ENCODE results near the gene RNF186.

Gene RNF186

DNA sequence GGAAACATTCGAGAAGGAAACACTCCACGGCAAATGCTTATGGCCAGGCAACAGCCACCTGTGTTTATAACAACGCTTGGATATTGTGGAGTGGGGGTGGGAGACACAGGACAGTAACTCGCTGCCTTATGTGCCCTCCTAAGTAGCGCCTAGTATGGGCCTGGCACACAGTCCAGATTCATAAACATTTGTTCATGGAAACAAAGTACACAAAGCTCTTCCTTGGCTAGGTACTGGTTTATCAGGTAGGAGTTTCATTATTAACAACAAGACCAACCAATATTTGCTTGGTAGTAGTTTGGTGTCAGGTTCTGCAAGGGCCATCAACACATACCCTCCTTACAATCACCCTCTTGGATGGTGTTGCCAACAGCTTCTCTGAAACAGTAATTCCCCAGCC is 38.8 kb downstream of the RNF186 start:
- TF ChIP-seq NFRKB (IDR thresholded peaks at IDR 0.05) (no peak), SUZ12 (IDR thresholded peaks at IDR 0.05) (no peak), BHLHE40 (IDR thresholded peaks at IDR 0.05; ENCODE audit: borderline replicate concordance) (no peak), HDGF (IDR thresholded peaks at IDR 0.05; ENCODE audit: borderline replicate concordance) (no peak), ELF4 (IDR thresholded peaks at IDR 0.05) (no peak), ZNF384 (IDR thresholded peaks at IDR 0.05) (no peak), L3MBTL2 (conservative IDR thresholded peaks at IDR 0.05) (no peak), FOXA1 (IDR thresholded peaks at IDR 0.05) (no peak), SP1 (IDR thresholded peaks at IDR 0.05) (no peak), LEF1 (IDR thresholded peaks at IDR 0.05; ENCODE audit: borderline replicate concordance) (no peak), FOXM1 (IDR thresholded peaks at IDR 0.05; ENCODE audit: borderline replicate concordance) (no peak), CTBP1 (IDR thresholded peaks at IDR 0.05; ENCODE audit: borderline replicate concordance) (no peak)
- CTCF ChIA-PET: interaction anchor here (1.2 kb wide), 1 partner anchor 15 kb away, joined by 3 read pairs; no protein-coding TSS in a partner anchor
- POLR2A ChIA-PET: no interaction called here
- DNase-seq (ENCODE audit: extremely low spot score): no peak

- no peak for DNase-seq (ENCODE audit: extremely low spot score)
- TF ChIP-seq ZNF384 (IDR thresholded peaks at IDR 0.05) (no peak), ELF4 (IDR thresholded peaks at IDR 0.05) (no peak), FOXA1 (IDR thresholded peaks at IDR 0.05) (no peak), HDGF (IDR thresholded peaks at IDR 0.05; ENCODE audit: borderline replicate concordance) (no peak), FOXK2 (IDR thresholded peaks at IDR 0.05) (no peak), LEF1 (IDR thresholded peaks at IDR 0.05; ENCODE audit: borderline replicate concordance) (no peak), SP1 (IDR thresholded peaks at IDR 0.05) (no peak), L3MBTL2 (conservative IDR thresholded peaks at IDR 0.05) (no peak), NFRKB (IDR thresholded peaks at IDR 0.05) (no peak), FOXM1 (IDR thresholded peaks at IDR 0.05; ENCODE audit: borderline replicate concordance) (no peak), SUZ12 (IDR thresholded peaks at IDR 0.05) (no peak), TARDBP (IDR thresholded peaks at IDR 0.05) (no peak), CTBP1 (IDR thresholded peaks at IDR 0.05; ENCODE audit: borderline replicate concordance) (no peak), ARNT (IDR thresholded peaks at IDR 0.05) (no peak)
- TF ChIP-seq, protein P1, sequence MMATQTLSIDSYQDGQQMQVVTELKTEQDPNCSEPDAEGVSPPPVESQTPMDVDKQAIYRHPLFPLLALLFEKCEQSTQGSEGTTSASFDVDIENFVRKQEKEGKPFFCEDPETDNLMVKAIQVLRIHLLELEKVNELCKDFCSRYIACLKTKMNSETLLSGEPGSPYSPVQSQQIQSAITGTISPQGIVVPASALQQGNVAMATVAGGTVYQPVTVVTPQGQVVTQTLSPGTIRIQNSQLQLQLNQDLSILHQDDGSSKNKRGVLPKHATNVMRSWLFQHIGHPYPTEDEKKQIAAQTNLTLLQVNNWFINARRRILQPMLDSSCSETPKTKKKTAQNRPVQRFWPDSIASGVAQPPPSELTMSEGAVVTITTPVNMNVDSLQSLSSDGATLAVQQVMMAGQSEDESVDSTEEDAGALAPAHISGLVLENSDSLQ (IDR thresholded peaks at IDR 0.05): no peak
- ChIA-PET POLR2A (no interaction called here), CTCF (interaction anchor here (1.2 kb wide), 1 partner anchor 14 kb away, joined by 3 read pairs; no protein-coding TSS in a partner anchor)
Observed at GRCh38 chr1:19775831-19776230, 39.3 kb downstream of the RNF186 start.

DNA sequence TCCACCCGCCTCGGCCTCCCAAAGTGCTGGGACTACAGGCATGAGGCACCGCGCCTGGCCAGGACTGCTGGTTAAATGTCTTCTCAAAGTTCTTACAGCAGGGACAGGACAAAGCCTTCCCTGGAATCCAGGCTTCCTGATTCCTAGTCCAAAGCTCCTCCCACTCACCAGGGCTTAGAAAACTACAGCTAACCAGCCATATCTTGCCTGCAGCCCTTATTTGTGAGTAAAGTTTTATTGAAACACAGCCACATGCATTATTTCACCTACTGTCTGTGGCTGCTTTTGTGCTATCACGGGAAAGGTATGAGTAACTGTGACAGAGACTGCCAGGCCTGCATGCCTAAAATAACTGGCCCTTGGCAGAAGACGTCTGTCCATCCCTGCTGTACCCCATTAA is 39.8 kb downstream of the RNF186 start:
- POLR2A ChIA-PET: no interaction called here
- TF ChIP-seq BHLHE40 (IDR thresholded peaks at IDR 0.05; ENCODE audit: borderline replicate concordance) (no peak), ZNF384 (IDR thresholded peaks at IDR 0.05) (no peak), TARDBP (IDR thresholded peaks at IDR 0.05) (no peak), CTBP1 (IDR thresholded peaks at IDR 0.05; ENCODE audit: borderline replicate concordance) (no peak), SP1 (IDR thresholded peaks at IDR 0.05) (no peak), NFRKB (IDR thresholded peaks at IDR 0.05) (no peak), ELF4 (IDR thresholded peaks at IDR 0.05) (no peak)
- TF ChIP-seq, protein P1 (IDR thresholded peaks at IDR 0.05): no peak
- CTCF ChIA-PET: interaction anchor here (1.2 kb wide), 1 partner anchor 14 kb away, joined by 3 read pairs; no protein-coding TSS in a partner anchor
- DNase-seq (ENCODE audit: extremely low spot score): no peak

- no peak for DNase-seq (ENCODE audit: extremely low spot score)
- POLR2A ChIA-PET: no interaction called here
- CTCF ChIA-PET: no interaction called here
- no peak for TF ChIP-seq TARDBP (IDR thresholded peaks at IDR 0.05)
Observed at GRCh38 chr1:19774180-19774785, 40.8 kb downstream of the RNF186 start.

- CTCF ChIA-PET: no interaction called here
- DNase-seq (ENCODE audit: extremely low spot score): no peak
- POLR2A ChIA-PET: no interaction called here
- no peak for TF ChIP-seq FOXM1 (IDR thresholded peaks at IDR 0.05; ENCODE audit: borderline replicate concordance)
- no peak for TF ChIP-seq CTBP1 (IDR thresholded peaks at IDR 0.05; ENCODE audit: borderline replicate concordance)
- TF ChIP-seq BHLHE40 (IDR thresholded peaks at IDR 0.05; ENCODE audit: borderline replicate concordance): no peak
- no peak for TF ChIP-seq SUZ12 (IDR thresholded peaks at IDR 0.05)
- no peak for TF ChIP-seq TARDBP (IDR thresholded peaks at IDR 0.05)
- no peak for TF ChIP-seq SP1 (IDR thresholded peaks at IDR 0.05)
- TF ChIP-seq, protein P1 (IDR thresholded peaks at IDR 0.05): no peak
- TF ChIP-seq FOXK2 (IDR thresholded peaks at IDR 0.05): no peak
- TF ChIP-seq NFRKB (IDR thresholded peaks at IDR 0.05): no peak
- no peak for TF ChIP-seq LEF1 (IDR thresholded peaks at IDR 0.05; ENCODE audit: borderline replicate concordance)
- TF ChIP-seq L3MBTL2 (conservative IDR thresholded peaks at IDR 0.05): no peak
- no peak for TF ChIP-seq FOXA1 (IDR thresholded peaks at IDR 0.05)
- TF ChIP-seq ZNF384 (IDR thresholded peaks at IDR 0.05): no peak
Observed at GRCh38 chr1:19773485-19773884, 41.6 kb downstream of the RNF186 start.

- ChIA-PET POLR2A (no interaction called here), CTCF (interaction anchor here (1.7 kb wide), 1 partner anchor 11 kb away, joined by 5 read pairs; no protein-coding TSS in a partner anchor)
- DNase-seq (ENCODE audit: extremely low spot score): no peak
- TF ChIP-seq TARDBP (IDR thresholded peaks at IDR 0.05) (no peak), SP1 (IDR thresholded peaks at IDR 0.05) (no peak), BHLHE40 (IDR thresholded peaks at IDR 0.05; ENCODE audit: borderline replicate concordance) (no peak)
- TF ChIP-seq, protein P1 (IDR thresholded peaks at IDR 0.05): no peak
Observed at GRCh38 chr1:19772053-19772452, 43.0 kb downstream of the RNF186 start.

All from HEK293T (cell line).